Measurements from ENCODE around the gene PTK6.

The PTK6 gene

GRCh38 chr20:63497946-63498935, 38.9 kb downstream of the PTK6 start:
- H3K79me2 ChIP-seq (ENCODE audit: insufficient read depth, low read length): no peaks in the 10 kb centered on the region
- H3K9me2 ChIP-seq (ENCODE audit: low read depth, low read length): no peaks in the 10 kb centered on the region
- H3K4me3 ChIP-seq (ENCODE audit: low read depth, low read length, poor library complexity, severe bottlenecking): peak overlapping the region; percentile 49
- H3K4me1 ChIP-seq (ENCODE audit: insufficient read depth, low read length, severe bottlenecking): peaks cover 9% of the 10 kb centered on the region
- H3K9me3 ChIP-seq (ENCODE audit: low read length): no peaks in the 10 kb centered on the region
- H3K36me3 ChIP-seq (ENCODE audit: insufficient read depth, low read length): no peaks in the 10 kb centered on the region
- H3K27ac ChIP-seq (ENCODE audit: low read depth, low read length, poor library complexity, severe bottlenecking): no peak overlapping the region
- no peaks in the 10 kb centered on the region for H4K20me1 ChIP-seq (ENCODE audit: insufficient read depth, low read length)
- no peaks in the 10 kb centered on the region for H3F3A ChIP-seq (ENCODE audit: insufficient read depth, low read length)
- TF ChIP-seq EZH2 (IDR thresholded peaks at IDR 0.05; ENCODE audit: borderline replicate concordance, low read length) (no peak), CTCF (IDR thresholded peaks at IDR 0.05; ENCODE audit: low read length) (no peak)
- H3K9ac ChIP-seq (ENCODE audit: low read length): no peak overlapping the region
- H2AFZ ChIP-seq (ENCODE audit: low read length): no peak overlapping the region
- peak overlapping the region; percentile 54 for H3K4me2 ChIP-seq (ENCODE audit: low read length)
- H3K27me3 ChIP-seq (ENCODE audit: insufficient read depth, low read length): no peaks in the 10 kb centered on the region; the same call in 1 of the 2 replicates

DNA sequence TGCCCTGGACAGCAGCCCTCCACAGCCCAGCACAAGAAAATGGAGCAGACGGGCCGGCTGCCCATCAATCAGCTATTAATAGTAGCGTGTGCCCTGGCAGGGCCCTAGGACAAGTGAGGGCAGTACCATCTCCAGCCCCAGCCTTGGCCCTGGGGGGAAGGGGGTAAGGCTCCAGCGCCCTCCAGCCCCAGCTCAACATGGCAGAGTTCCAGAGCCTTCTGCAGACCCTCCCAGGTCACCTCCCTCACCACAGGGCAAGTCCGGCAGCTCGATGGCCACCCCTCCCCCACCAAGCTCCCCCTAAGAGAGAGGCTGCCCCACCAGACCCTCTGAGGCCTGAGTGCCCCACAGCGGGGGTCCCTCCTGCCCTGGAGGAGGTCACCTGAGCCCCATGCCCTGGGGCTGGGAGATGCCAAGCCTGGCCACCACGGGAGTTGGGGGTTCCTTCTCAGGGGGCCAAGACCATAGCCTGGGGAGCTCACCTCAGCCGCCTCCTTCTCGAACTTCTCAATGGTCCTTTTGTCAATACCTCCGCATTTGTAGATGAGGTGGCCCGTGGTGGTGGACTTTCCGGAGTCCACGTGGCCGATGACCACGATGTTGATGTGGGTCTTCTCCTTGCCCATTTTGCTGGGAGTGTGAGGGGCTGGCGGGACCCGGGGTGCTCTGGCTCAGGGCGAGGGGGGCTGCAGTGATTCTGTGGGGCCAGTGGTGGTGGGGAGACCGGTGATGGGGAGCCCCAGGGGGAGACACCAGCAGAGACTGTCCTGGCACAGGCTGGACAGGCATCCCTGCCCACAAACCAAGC, 39.8 kb downstream of the PTK6 start:
- H3K9me3 ChIP-seq (ENCODE audit: low read length): no peaks in the 10 kb centered on the region
- no peak overlapping the region for H2AFZ ChIP-seq (ENCODE audit: low read length)
- no peaks in the 10 kb centered on the region for H3K36me3 ChIP-seq (ENCODE audit: insufficient read depth, low read length)
- no peaks in the 10 kb centered on the region for H3K79me2 ChIP-seq (ENCODE audit: insufficient read depth, low read length)
- H3K27me3 ChIP-seq (ENCODE audit: insufficient read depth, low read length): no peaks in the 10 kb centered on the region; the same call in 1 of the 2 replicates
- H3F3A ChIP-seq (ENCODE audit: insufficient read depth, low read length): no peaks in the 10 kb centered on the region
- no peak overlapping the region for H3K27ac ChIP-seq (ENCODE audit: low read depth, low read length, poor library complexity, severe bottlenecking)
- TF ChIP-seq CTCF (IDR thresholded peaks at IDR 0.05; ENCODE audit: low read length) (no peak), EZH2 (IDR thresholded peaks at IDR 0.05; ENCODE audit: borderline replicate concordance, low read length) (no peak)
- H3K9me2 ChIP-seq (ENCODE audit: low read depth, low read length): no peaks in the 10 kb centered on the region
- no peaks in the 10 kb centered on the region for H4K20me1 ChIP-seq (ENCODE audit: insufficient read depth, low read length)
- H3K4me2 ChIP-seq (ENCODE audit: low read length): no peak overlapping the region
- H3K4me1 ChIP-seq (ENCODE audit: insufficient read depth, low read length, severe bottlenecking): peaks cover 9% of the 10 kb centered on the region
- no peak overlapping the region for H3K9ac ChIP-seq (ENCODE audit: low read length)
- no peak overlapping the region for H3K4me3 ChIP-seq (ENCODE audit: low read depth, low read length, poor library complexity, severe bottlenecking)

DNA sequence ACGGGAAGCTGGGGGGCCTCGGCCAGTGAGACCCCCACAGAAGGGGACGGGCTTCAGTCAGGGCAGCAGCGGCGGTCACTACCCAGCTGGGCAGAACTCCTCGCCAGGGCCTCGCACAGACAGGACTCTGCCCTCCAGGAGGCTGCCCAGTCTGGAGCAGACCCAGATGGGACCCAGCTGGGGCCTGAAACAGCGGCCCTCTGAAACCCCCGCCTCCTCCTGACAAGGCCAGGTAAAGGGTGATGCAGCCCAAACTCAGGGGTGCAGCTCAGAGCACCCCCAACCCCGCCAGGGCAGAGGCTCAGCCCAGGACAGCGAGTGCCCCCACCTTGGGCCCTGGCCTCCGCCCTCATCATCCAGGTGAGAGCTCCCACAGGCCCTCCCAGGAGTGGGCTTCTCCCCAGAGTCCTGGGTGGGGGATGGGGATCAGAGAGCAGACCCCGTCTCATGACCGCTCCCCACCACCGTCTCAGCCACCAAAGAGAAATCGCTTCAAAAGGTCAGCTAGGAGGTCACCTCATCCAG, 40.5 kb downstream of the PTK6 start:
- Histone ChIP-seq H3K9me2 (ENCODE audit: low read depth, low read length) (no peaks in the 10 kb centered on the region), H3K9me3 (ENCODE audit: low read length) (no peaks in the 10 kb centered on the region), H3K9ac (ENCODE audit: low read length) (no peak overlapping the region), H3K4me1 (ENCODE audit: insufficient read depth, low read length, severe bottlenecking) (peaks cover 2% of the 10 kb centered on the region), H3F3A (ENCODE audit: insufficient read depth, low read length) (no peaks in the 10 kb centered on the region), H3K27ac (ENCODE audit: low read depth, low read length, poor library complexity, severe bottlenecking) (no peak overlapping the region), H2AFZ (ENCODE audit: low read length) (no peak overlapping the region), H3K4me2 (ENCODE audit: low read length) (no peak overlapping the region), H3K27me3 (ENCODE audit: insufficient read depth, low read length) (no peaks in the 10 kb centered on the region; the same call in 1 of the 2 replicates), H3K4me3 (ENCODE audit: low read depth, low read length, poor library complexity, severe bottlenecking) (no peak overlapping the region), H4K20me1 (ENCODE audit: insufficient read depth, low read length) (no peaks in the 10 kb centered on the region), H3K79me2 (ENCODE audit: insufficient read depth, low read length) (no peaks in the 10 kb centered on the region), H3K36me3 (ENCODE audit: insufficient read depth, low read length) (no peaks in the 10 kb centered on the region)
- TF ChIP-seq CTCF (IDR thresholded peaks at IDR 0.05; ENCODE audit: low read length) (no peak), EZH2 (IDR thresholded peaks at IDR 0.05; ENCODE audit: borderline replicate concordance, low read length) (no peak)
